ENCODE measurements around the gene GPX4. TPM values are rescaled to one million over a fixed set of nuclear protein-coding genes. Genes with fewer than 3 reads are reported as not detected.

The GPX4 gene
- total and polyA plus RNA-seq, 10 donors: 138 to 562 (median 247) TPM

DNA sequence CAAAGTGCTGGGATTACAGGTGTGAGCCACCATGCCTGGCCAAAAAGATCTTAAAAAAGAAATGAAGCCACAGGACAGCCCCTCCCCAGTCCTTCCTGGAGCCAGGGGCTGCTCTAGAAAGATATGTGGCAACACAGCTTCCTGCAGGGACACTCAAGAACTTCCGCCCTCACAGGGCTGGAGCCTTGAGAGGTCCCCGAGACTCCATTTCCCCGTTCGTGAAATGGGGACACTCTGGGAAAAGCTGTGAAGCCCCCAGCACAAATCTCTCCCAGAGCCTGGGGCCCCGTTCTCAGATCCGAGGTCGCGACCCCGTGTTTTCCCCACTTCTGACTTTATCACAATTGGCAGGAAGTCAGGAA is 2.5 kb upstream of the GPX4 start:
- TF ChIP-seq POLR2AphosphoS5 (IDR thresholded peaks at IDR 0.05): no peak
- no peak for TF ChIP-seq POLR2A (IDR thresholded peaks at IDR 0.05)
- TF ChIP-seq CTCF (IDR thresholded peaks at IDR 0.05 in 8 of 11, conservative IDR thresholded peaks at IDR 0.05 in 3 of 11): no peak
- no peaks in the 10 kb centered on the region for H3K27me3 ChIP-seq (replicated peaks in 1 of 7)
- WGBS, 5 donors: 10 to 23% (median 11%) methylated on average over 9 of the region's 9 CpGs
- no peak for DNase-seq
- intact Hi-C loops (cut with DNase I; ENCODE audit: low total_unique reads): no loop called here
- H3K9me3 ChIP-seq: no peaks in the 10 kb centered on the region
- H3K4me3 ChIP-seq: peak overlapping the region in 2 of 8 donors; percentile 18 to 47
- peaks cover 29 to 88% (median 74%) of the 10 kb centered on the region in 6 donors for H3K4me1 ChIP-seq
- peak overlapping the region; percentile 66 to 100 (median 96) for H3K27ac ChIP-seq
- peaks cover 0 to 11% (median 3%) of the 10 kb centered on the region in 6 donors for H3K36me3 ChIP-seq

GRCh38 chr19:1102407-1103131 is 1.2 kb upstream of the GPX4 start:
- Histone ChIP-seq H3K27ac (peak overlapping the region; percentile 66 to 100 (median 96)), H3K27me3 (replicated peaks in 1 of 7) (no peaks in the 10 kb centered on the region), H3K9me3 (no peaks in the 10 kb centered on the region), H3K4me3 (peak overlapping the region in 1 of 8 donors; percentile 47), H3K4me1 (peaks cover 29 to 97% (median 83%) of the 10 kb centered on the region in 6 donors), H3K36me3 (peaks cover 0 to 23% (median 16%) of the 10 kb centered on the region in 6 donors)
- no peak for TF ChIP-seq POLR2A (IDR thresholded peaks at IDR 0.05)
- TF ChIP-seq POLR2AphosphoS5 (IDR thresholded peaks at IDR 0.05): peak in 1 of 3 donors; percentile 12
- intact Hi-C loops (cut with DNase I; ENCODE audit: low total_unique reads): no loop called here
- no peak for DNase-seq
- WGBS, 5 donors: 44 to 76% (median 65%) methylated on average over 17 of the region's 17 CpGs

- peak overlapping the region in 5 of 8 donors; percentile 13 to 84 (median 83) for H3K4me3 ChIP-seq
- no peaks in the 10 kb centered on the region for H3K27me3 ChIP-seq (replicated peaks in 1 of 7)
- 39 to 53% (median 45%) methylated on average over 20 of the region's 20 CpGs for WGBS, 5 donors
- H3K9me3 ChIP-seq: no peaks in the 10 kb centered on the region
- H3K36me3 ChIP-seq: peaks cover 0 to 30% (median 22%) of the 10 kb centered on the region in 6 donors
- peak overlapping the region; percentile 50 to 100 (median 96) for H3K27ac ChIP-seq
- DNase-seq: no peak
- H3K4me1 ChIP-seq: peaks cover 29 to 95% (median 82%) of the 10 kb centered on the region in 6 donors
- intact Hi-C loops (cut with DNase I; ENCODE audit: low total_unique reads): no loop called here
- TF ChIP-seq POLR2A (IDR thresholded peaks at IDR 0.05) (no peak), CTCF (IDR thresholded peaks at IDR 0.05 in 8 of 11, conservative IDR thresholded peaks at IDR 0.05 in 3 of 11) (no peak), POLR2AphosphoS5 (IDR thresholded peaks at IDR 0.05) (no peak)
Observed at GRCh38 chr19:1103132-1103707, 574 bp upstream of the GPX4 start.

- TF ChIP-seq CTCF (IDR thresholded peaks at IDR 0.05 in 8 of 11, conservative IDR thresholded peaks at IDR 0.05 in 3 of 11) (peak in 1 of 11 experiments; percentile 8), POLR2AphosphoS5 (IDR thresholded peaks at IDR 0.05) (no peak), POLR2A (IDR thresholded peaks at IDR 0.05) (no peak)
- Histone ChIP-seq H3K4me3 (peak overlapping the region; percentile 67 to 88 (median 82)), H3K27me3 (replicated peaks in 1 of 7) (no peaks in the 10 kb centered on the region), H3K27ac (peak overlapping the region; percentile 92 to 100 (median 96)), H3K36me3 (peaks cover 3 to 42% (median 34%) of the 10 kb centered on the region in 6 donors), H3K4me1 (peaks cover 29 to 83% (median 73%) of the 10 kb centered on the region in 6 donors), H3K9me3 (no peaks in the 10 kb centered on the region)
- intact Hi-C loops (cut with DNase I; ENCODE audit: low total_unique reads): no loop called here
- 0 to 1% (median 1%) methylated on average over 38 to 93 of the region's 93 CpGs for WGBS, 5 donors
- peak; percentile 93 for DNase-seq
Observed at GRCh38 chr19:1104311-1105007, 665 bp downstream of the GPX4 start.

Data from spleen (tissue), 11 donors.